ENCODE data around the gene PPIL4. TPM values are rescaled to one million over a fixed set of nuclear protein-coding genes. Genes with fewer than 3 reads are reported as not detected.

PPIL4 gene
- total and polyA plus RNA-seq, 2 donors, result 37.4 to 39.2 TPM

DNA sequence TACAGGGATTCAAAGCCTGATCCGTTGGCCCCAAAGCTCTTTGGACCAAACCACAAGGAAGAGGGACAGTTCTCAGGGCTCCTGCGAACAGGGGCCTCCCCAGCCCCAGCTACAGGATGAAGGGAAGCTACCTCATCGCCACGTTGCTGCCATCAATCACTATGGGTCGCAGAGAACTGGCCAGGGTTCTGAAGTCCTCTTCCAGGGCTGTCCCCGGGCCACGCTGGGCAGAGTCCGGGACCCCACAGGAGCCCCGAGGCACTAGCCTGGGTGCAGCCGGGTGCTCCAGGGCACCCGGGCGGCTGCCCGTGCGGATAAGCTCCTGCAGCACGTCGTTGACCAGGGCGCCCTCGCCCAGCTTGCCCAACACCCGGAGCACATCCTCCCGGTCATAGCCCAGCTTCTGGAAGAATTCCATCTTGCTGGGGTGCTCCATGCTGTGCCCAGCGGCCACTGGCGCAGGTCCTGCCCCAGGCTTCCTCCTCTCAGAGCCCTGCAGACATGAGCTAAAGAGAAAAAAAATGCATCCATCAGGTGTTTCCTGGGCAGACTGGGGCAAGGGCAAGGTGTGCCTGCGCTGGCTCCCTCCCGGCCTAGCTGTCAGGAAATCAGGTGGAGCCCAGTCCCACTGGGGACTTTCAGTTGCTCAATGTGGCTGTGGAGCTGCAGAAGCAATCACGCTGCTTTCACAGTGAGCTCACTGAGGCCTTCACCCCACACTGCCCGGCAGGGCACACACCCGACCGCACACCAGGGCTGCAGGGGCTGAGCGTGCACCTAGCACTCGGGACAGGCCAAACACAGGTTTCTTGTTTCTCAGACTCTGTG lies 71.5 kb downstream of the PPIL4 start:
- 93% methylated on average over 30 of the region's 30 CpGs for WGBS
- Histone ChIP-seq H3K36me3 (ENCODE audit: control insufficient read depth in 2 of 2, insufficient read depth in 2 of 2, low read length in 1 of 2) (no peaks in the 10 kb centered on the region), H3K9me3 (ENCODE audit: control insufficient read depth in 2 of 2, insufficient read depth in 1 of 2, low read length in 1 of 2) (no peaks in the 10 kb centered on the region), H3K4me3 (ENCODE audit: low read length in 2 of 2) (no peak overlapping the region), H3K27me3 (ENCODE audit: control insufficient read depth in 2 of 2, insufficient read depth in 1 of 2, low read length in 1 of 2) (no peaks in the 10 kb centered on the region), H3K27ac (ENCODE audit: low read depth in 1 of 2, low read length in 1 of 2) (no peak overlapping the region), H3K4me1 (ENCODE audit: control insufficient read depth in 2 of 2, insufficient read depth in 2 of 2, low read length in 2 of 2) (peaks cover 0 to 18% of the 10 kb centered on the region in 2 donors)
- no peak for DNase-seq (ENCODE audit: low read depth in 6 of 9, low spot score in 9 of 9)

DNA sequence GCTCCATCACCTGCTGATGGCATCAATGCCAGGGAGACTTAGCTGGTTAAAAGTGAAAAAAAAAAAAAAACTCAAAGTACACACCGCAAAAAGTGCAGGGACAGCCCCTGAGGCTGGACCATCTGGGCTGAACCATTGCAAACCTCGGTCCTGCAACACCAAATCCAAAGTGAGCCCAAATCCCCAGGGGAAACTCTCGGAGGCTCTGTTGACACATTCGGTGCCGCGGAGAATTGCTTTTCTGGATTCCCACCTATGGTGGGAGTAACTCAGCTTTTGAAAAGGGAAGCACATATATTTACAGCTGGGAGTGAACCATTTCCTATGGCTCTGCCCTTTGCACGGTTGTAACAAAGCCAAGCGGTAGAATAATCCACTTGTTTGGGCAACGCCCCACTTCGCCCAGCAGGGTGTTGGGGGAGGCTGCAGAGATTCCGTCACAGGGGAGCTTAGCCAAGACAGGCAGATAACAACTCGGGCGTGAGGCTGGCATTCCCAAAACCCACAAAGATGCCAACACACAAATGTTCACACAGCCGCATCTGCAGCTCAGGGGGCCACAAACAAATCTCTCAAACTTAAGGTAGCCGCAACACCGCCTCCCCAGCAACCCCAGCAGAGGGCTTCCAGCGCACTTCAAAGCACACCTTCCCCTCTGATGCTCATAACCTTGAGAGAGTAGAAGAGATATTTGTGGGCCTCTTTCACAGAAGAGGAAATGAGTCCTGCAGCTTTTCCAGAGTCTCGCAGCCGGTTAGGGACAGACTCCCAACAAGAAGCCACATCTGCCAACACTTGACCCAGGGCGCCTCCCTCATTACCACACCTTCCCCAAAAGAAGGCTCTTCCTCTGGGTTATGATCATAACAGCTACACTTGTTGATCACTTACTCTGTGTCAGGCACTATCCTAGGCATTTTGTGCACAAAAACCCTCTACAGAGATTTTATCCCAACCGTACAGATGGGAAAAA lies 72.5 kb downstream of the PPIL4 start:
- DNase-seq (ENCODE audit: low read depth in 6 of 9, low spot score in 9 of 9), result peak in 1 of 9 donors; percentile 50

DNA sequence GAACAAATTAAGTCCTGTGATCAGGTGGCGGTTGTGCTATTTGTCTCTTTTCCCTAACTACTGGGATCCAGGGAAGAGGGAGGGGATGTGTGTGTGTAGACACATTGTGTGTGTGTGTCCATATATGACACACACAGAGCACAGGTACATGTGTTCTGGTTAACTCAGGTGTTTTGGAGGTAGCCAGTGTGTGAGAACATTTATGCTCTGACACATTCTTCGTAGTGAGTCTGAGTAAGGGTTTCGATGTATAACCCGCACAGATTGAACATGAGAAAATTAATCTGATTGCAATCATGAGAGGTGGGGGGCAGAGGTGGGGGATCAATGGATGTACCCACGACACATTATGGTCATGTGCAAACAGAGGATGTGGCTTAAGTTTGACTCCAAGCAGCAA lies 73.6 kb downstream of the PPIL4 start:
- H3K27ac ChIP-seq (ENCODE audit: low read depth in 1 of 2, low read length in 1 of 2), result no peak overlapping the region
- DNase-seq (ENCODE audit: low read depth in 6 of 9, low spot score in 9 of 9), result no peak
- H3K4me1 ChIP-seq (ENCODE audit: control insufficient read depth in 2 of 2, insufficient read depth in 2 of 2, low read length in 2 of 2), result peaks cover 0 to 25% of the 10 kb centered on the region in 2 donors
- no peaks in the 10 kb centered on the region for H3K36me3 ChIP-seq (ENCODE audit: control insufficient read depth in 2 of 2, insufficient read depth in 2 of 2, low read length in 1 of 2)
- no peaks in the 10 kb centered on the region for H3K27me3 ChIP-seq (ENCODE audit: control insufficient read depth in 2 of 2, insufficient read depth in 1 of 2, low read length in 1 of 2)
- 96% methylated on average over 5 of the region's 5 CpGs for WGBS
- no peak overlapping the region for H3K4me3 ChIP-seq (ENCODE audit: low read length in 2 of 2)
- H3K9me3 ChIP-seq (ENCODE audit: control insufficient read depth in 2 of 2, insufficient read depth in 1 of 2, low read length in 1 of 2), result no peaks in the 10 kb centered on the region

More for the DNA sequence above, 72.5 kb downstream of the PPIL4 start:
- Histone ChIP-seq H3K36me3 (ENCODE audit: control insufficient read depth in 2 of 2, insufficient read depth in 2 of 2, low read length in 1 of 2) (no peaks in the 10 kb centered on the region), H3K9me3 (ENCODE audit: control insufficient read depth in 2 of 2, insufficient read depth in 1 of 2, low read length in 1 of 2) (no peaks in the 10 kb centered on the region), H3K27ac (ENCODE audit: low read depth in 1 of 2, low read length in 1 of 2) (no peak overlapping the region), H3K4me1 (ENCODE audit: control insufficient read depth in 2 of 2, insufficient read depth in 2 of 2, low read length in 2 of 2) (peaks cover 0 to 23% of the 10 kb centered on the region in 2 donors), H3K27me3 (ENCODE audit: control insufficient read depth in 2 of 2, insufficient read depth in 1 of 2, low read length in 1 of 2) (no peaks in the 10 kb centered on the region), H3K4me3 (ENCODE audit: low read length in 2 of 2) (no peak overlapping the region)
- 89% methylated on average over 21 of the region's 21 CpGs for WGBS

DNA sequence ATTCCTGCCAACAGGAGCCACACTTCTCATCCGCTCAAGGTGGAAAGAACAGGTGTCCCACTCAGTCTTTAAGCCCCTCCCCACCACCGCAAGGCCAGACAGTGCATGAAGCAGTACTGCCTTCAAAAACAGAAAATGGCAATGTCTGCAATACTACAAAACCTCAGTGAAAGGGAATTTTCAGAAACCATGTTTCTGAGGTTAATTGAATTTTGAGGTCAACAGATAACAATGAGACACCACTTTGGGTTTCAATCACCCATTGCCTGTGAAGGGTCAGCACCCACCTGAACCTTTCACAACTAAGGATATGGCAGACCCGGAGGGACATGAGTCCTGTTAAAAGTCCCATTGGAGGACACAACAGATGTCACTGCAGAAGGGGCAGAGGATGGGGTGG lies 74.0 kb downstream of the PPIL4 start:
- Histone ChIP-seq H3K9me3 (ENCODE audit: control insufficient read depth in 2 of 2, insufficient read depth in 1 of 2, low read length in 1 of 2) (no peaks in the 10 kb centered on the region), H3K27me3 (ENCODE audit: control insufficient read depth in 2 of 2, insufficient read depth in 1 of 2, low read length in 1 of 2) (no peaks in the 10 kb centered on the region), H3K4me1 (ENCODE audit: control insufficient read depth in 2 of 2, insufficient read depth in 2 of 2, low read length in 2 of 2) (peaks cover 0 to 25% of the 10 kb centered on the region in 2 donors), H3K36me3 (ENCODE audit: control insufficient read depth in 2 of 2, insufficient read depth in 2 of 2, low read length in 1 of 2) (no peaks in the 10 kb centered on the region), H3K4me3 (ENCODE audit: low read length in 2 of 2) (no peak overlapping the region), H3K27ac (ENCODE audit: low read depth in 1 of 2, low read length in 1 of 2) (no peak overlapping the region)
- 95% methylated on average over 3 of the region's 3 CpGs for WGBS
- DNase-seq (ENCODE audit: low read depth in 6 of 9, low spot score in 9 of 9), result no peak

DNA sequence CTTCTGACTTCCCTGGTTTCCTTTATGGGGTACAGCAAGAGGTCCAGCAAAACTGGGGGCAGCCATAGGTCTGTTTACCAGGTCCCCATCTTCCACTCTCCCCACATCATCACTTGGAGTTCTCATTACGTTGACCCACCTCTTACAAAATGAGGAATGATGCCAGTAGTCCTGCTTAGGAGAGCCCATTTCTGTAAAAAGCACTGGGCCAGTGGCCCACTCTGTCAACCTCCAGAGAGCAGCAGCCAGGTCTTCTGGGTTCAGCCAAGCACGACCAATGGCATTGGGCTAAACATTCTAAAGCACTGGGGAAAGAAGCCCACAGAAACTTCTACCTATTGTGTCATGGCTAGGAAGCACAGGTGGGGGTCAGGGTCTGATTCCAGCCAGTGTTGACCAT lies 74.9 kb downstream of the PPIL4 start:
- Histone ChIP-seq H3K36me3 (ENCODE audit: control insufficient read depth in 2 of 2, insufficient read depth in 2 of 2, low read length in 1 of 2) (no peaks in the 10 kb centered on the region), H3K27ac (ENCODE audit: low read depth in 1 of 2, low read length in 1 of 2) (no peak overlapping the region), H3K9me3 (ENCODE audit: control insufficient read depth in 2 of 2, insufficient read depth in 1 of 2, low read length in 1 of 2) (no peaks in the 10 kb centered on the region), H3K27me3 (ENCODE audit: control insufficient read depth in 2 of 2, insufficient read depth in 1 of 2, low read length in 1 of 2) (no peaks in the 10 kb centered on the region), H3K4me3 (ENCODE audit: low read length in 2 of 2) (no peak overlapping the region), H3K4me1 (ENCODE audit: control insufficient read depth in 2 of 2, insufficient read depth in 2 of 2, low read length in 2 of 2) (peaks cover 0 to 26% of the 10 kb centered on the region in 2 donors)
- DNase-seq (ENCODE audit: low read depth in 6 of 9, low spot score in 9 of 9), result no peak
- 100% methylated on average over 2 of the region's 2 CpGs for WGBS

DNA sequence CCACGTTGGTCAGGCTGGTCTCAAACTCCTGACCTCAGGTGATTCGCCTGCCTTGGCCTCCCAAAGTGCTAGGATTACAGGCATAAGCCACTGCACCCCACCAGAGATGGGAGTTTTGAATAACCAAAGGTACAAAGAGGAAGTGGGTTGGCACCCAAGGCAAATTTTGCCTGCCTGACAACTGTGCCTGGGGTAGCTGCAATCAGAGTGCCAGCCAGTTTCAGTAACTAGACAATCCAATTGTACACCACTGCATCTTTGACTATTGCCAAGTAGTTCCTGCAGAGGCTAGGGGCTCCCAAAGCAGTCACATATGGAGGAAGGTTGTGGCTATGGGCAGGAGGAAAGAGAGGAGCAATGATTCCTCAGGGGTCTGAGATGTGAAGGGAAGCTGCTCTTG lies 77.7 kb downstream of the PPIL4 start:
- H3K9me3 ChIP-seq (ENCODE audit: control insufficient read depth in 2 of 2, insufficient read depth in 1 of 2, low read length in 1 of 2), result no peaks in the 10 kb centered on the region
- 88% methylated on average over 2 of the region's 2 CpGs for WGBS
- no peak overlapping the region for H3K4me3 ChIP-seq (ENCODE audit: low read length in 2 of 2)
- no peaks in the 10 kb centered on the region for H3K36me3 ChIP-seq (ENCODE audit: control insufficient read depth in 2 of 2, insufficient read depth in 2 of 2, low read length in 1 of 2)
- no peak overlapping the region for H3K27ac ChIP-seq (ENCODE audit: low read depth in 1 of 2, low read length in 1 of 2)
- no peaks in the 10 kb centered on the region for H3K27me3 ChIP-seq (ENCODE audit: control insufficient read depth in 2 of 2, insufficient read depth in 1 of 2, low read length in 1 of 2)
- H3K4me1 ChIP-seq (ENCODE audit: control insufficient read depth in 2 of 2, insufficient read depth in 2 of 2, low read length in 2 of 2), result peaks cover 0 to 15% of the 10 kb centered on the region in 2 donors
- no peak for DNase-seq (ENCODE audit: low read depth in 6 of 9, low spot score in 9 of 9)

- Histone ChIP-seq H3K27me3 (ENCODE audit: control insufficient read depth in 2 of 2, insufficient read depth in 1 of 2, low read length in 1 of 2) (no peaks in the 10 kb centered on the region), H3K9me3 (ENCODE audit: control insufficient read depth in 2 of 2, insufficient read depth in 1 of 2, low read length in 1 of 2) (no peaks in the 10 kb centered on the region), H3K27ac (ENCODE audit: low read depth in 1 of 2, low read length in 1 of 2) (no peak overlapping the region), H3K36me3 (ENCODE audit: control insufficient read depth in 2 of 2, insufficient read depth in 2 of 2, low read length in 1 of 2) (no peaks in the 10 kb centered on the region), H3K4me3 (ENCODE audit: low read length in 2 of 2) (no peak overlapping the region), H3K4me1 (ENCODE audit: control insufficient read depth in 2 of 2, insufficient read depth in 2 of 2, low read length in 2 of 2) (peaks cover 0 to 9% of the 10 kb centered on the region in 2 donors)
- no peak for DNase-seq (ENCODE audit: low read depth in 6 of 9, low spot score in 9 of 9)
- 97% methylated on average over 4 of the region's 4 CpGs for WGBS
Observed at GRCh38 chr6:149467265-149467664, 78.6 kb downstream of the PPIL4 start.

DNA sequence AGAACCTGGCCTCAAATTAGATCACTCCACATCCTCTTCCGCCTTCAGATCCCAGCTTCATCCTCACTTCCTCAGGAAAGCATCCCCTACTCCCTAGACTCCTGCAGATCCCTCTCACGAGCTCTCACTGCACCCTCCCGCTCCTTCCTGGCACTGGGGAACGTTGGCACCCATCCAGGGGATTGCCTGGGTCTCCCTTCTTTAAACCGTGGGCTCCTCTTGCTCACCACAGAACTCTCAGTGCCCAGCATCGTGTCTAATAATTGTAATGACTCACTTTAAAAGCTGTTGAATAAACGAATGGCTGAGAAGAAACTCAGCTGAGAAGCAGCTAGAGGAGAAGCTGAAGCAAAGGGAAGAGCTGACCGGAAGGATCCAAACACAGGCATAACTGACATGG lies 81.4 kb downstream of the PPIL4 start:
- Histone ChIP-seq H3K4me3 (ENCODE audit: low read length in 2 of 2) (no peak overlapping the region), H3K27me3 (ENCODE audit: control insufficient read depth in 2 of 2, insufficient read depth in 1 of 2, low read length in 1 of 2) (no peaks in the 10 kb centered on the region), H3K27ac (ENCODE audit: low read depth in 1 of 2, low read length in 1 of 2) (no peak overlapping the region), H3K9me3 (ENCODE audit: control insufficient read depth in 2 of 2, insufficient read depth in 1 of 2, low read length in 1 of 2) (no peaks in the 10 kb centered on the region), H3K4me1 (ENCODE audit: control insufficient read depth in 2 of 2, insufficient read depth in 2 of 2, low read length in 2 of 2) (peaks cover 0 to 9% of the 10 kb centered on the region in 2 donors), H3K36me3 (ENCODE audit: control insufficient read depth in 2 of 2, insufficient read depth in 2 of 2, low read length in 1 of 2) (no peaks in the 10 kb centered on the region)
- 83% methylated on average over 8 of the region's 8 CpGs for WGBS
- DNase-seq (ENCODE audit: low read depth in 6 of 9, low spot score in 9 of 9), result no peak

- 79% methylated on average over 4 of the region's 4 CpGs for WGBS
- Histone ChIP-seq H3K4me1 (ENCODE audit: control insufficient read depth in 2 of 2, insufficient read depth in 2 of 2, low read length in 2 of 2) (peaks cover 0 to 8% of the 10 kb centered on the region in 2 donors), H3K36me3 (ENCODE audit: control insufficient read depth in 2 of 2, insufficient read depth in 2 of 2, low read length in 1 of 2) (no peaks in the 10 kb centered on the region), H3K4me3 (ENCODE audit: low read length in 2 of 2) (no peak overlapping the region), H3K27ac (ENCODE audit: low read depth in 1 of 2, low read length in 1 of 2) (no peak overlapping the region), H3K9me3 (ENCODE audit: control insufficient read depth in 2 of 2, insufficient read depth in 1 of 2, low read length in 1 of 2) (no peaks in the 10 kb centered on the region), H3K27me3 (ENCODE audit: control insufficient read depth in 2 of 2, insufficient read depth in 1 of 2, low read length in 1 of 2) (no peaks in the 10 kb centered on the region)
- DNase-seq (ENCODE audit: low read depth in 6 of 9, low spot score in 9 of 9), result no peak
Observed at GRCh38 chr6:149463781-149464180, 82.1 kb downstream of the PPIL4 start.
